Choroid plexus epithelial cell (primary cell): Measurements from ENCODE around the gene NOL9.

Source experiments
- DNase-seq: peaks from one replicate; pipeline ENCODE4 v3.0.0-alpha.2; 2010; ENCODE audit warnings: low read depth
- H3K4me3 ChIP-seq: 2 replicates; pipeline ENCODE4 v1.5.1; 2011; ENCODE audit warnings: low read depth, mild to moderate bottlenecking, control low read depth, low read length, moderate library complexity
- TF ChIP-seq, protein P1 (sequence below): conservative IDR thresholded peaks from 2 replicates; pipeline ENCODE4 v1.5.1; 2011; ENCODE audit warnings: low read depth, mild to moderate bottlenecking, control low read depth, inconsistent platforms, low read length, moderate library complexity

The NOL9 gene

DNA sequence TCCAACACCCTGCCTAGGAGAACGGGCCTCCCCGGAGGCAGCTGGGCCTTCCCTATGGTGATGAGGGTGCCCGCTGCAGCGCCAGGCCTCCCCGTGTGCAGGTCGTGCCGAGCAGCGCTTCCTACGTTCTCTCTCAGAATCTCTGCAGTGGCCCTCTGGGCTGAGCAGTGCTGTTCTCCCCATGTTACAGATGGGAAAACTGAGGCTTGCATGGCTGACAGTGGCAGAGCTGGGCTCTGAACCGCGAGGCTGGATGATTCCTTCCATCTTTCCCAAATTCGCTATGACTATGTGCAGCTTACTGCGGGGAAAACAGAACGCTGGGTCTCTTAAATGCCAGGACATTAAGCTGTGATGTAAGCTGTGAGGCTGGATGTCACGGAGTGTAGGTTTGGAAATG is 39.5 kb upstream of the NOL9 start:
- no peak overlapping the region for H3K4me3 ChIP-seq
- TF ChIP-seq, protein P1, sequence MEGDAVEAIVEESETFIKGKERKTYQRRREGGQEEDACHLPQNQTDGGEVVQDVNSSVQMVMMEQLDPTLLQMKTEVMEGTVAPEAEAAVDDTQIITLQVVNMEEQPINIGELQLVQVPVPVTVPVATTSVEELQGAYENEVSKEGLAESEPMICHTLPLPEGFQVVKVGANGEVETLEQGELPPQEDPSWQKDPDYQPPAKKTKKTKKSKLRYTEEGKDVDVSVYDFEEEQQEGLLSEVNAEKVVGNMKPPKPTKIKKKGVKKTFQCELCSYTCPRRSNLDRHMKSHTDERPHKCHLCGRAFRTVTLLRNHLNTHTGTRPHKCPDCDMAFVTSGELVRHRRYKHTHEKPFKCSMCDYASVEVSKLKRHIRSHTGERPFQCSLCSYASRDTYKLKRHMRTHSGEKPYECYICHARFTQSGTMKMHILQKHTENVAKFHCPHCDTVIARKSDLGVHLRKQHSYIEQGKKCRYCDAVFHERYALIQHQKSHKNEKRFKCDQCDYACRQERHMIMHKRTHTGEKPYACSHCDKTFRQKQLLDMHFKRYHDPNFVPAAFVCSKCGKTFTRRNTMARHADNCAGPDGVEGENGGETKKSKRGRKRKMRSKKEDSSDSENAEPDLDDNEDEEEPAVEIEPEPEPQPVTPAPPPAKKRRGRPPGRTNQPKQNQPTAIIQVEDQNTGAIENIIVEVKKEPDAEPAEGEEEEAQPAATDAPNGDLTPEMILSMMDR = no peak
- DNase-seq = no peak

DNA sequence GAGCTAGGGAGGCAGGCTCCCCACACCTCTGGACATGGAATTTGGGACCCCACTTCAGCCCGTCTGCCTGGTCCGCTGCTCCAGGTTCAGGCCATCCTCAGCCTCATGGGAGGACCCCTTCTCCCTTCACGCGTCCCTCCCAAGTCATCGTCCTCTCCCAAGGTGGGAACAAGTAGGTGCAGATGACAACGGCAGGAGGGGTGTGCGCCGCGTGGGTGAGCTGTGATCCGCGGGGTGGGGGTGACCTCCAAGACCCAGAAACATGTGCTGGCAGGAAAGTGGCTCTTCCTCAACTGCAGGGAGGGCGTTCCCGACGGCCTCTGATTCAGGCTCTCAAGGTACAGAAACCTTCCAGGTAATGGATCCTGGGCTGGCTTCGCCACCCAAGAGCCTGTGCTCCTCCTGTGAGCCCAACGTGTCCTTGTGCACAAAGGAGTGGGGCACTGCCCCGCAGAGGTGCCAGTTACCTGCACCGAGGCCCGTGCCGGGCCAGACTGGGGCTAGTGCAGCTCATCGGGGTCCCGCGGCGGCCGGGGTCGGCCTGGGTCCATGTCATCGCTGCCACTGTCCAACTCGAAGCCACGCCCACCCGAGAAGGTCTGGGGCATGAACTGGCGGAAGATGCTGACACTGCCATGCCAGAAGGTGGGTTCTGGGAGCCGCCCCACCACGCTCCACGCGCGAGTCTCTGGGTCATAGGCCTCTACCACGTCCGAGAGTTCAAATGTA is 38.7 kb upstream of the NOL9 start:
- TF ChIP-seq, protein P1 = no peak
- no peak for DNase-seq
- H3K4me3 ChIP-seq = no peak overlapping the region

DNA sequence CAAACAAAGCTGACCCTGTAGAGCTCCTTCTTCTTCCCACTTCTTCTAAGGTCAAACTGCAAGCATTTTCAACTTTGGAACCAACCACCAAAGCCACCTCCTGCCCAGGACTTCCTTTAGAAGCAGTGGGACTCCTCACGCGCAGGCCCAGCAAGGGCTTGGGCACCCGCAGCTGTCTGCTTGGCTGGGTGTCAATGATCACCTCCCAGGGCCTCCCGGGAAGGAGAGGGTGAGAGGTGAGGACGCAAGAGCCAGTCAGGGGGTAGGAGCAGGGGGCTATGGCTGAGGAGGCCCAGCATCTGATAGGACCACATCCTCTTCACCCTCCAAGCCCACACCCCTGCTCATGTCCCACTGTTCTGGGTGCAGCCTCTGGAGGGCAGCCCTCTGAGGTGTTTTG is 38.1 kb upstream of the NOL9 start:
- no peak for DNase-seq
- TF ChIP-seq, protein P1 = no peak

DNA sequence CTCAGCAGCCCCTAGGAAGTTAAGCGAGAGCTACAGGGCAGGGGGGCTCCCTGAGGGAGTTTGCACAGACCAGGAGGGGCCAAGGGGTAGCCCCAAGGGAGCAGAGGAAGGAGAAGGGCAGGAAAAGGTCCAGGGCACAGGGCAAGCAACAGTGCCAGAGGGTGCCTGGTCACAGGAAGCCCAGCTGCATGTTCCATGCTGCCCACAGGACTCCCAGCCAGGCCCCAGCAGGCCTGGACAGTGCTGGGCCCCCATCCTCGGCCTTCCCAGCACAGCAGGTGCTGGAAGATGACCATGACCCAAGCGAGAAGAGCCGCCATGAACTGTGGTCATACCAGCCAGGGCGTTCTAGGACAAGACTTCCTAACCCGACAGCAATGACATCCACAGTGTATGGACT is 37.3 kb upstream of the NOL9 start:
- no peak overlapping the region for H3K4me3 ChIP-seq
- TF ChIP-seq, protein P1 = no peak
- DNase-seq = no peak

More for the DNA sequence above, 38.1 kb upstream of the NOL9 start:
- no peak overlapping the region for H3K4me3 ChIP-seq

DNA sequence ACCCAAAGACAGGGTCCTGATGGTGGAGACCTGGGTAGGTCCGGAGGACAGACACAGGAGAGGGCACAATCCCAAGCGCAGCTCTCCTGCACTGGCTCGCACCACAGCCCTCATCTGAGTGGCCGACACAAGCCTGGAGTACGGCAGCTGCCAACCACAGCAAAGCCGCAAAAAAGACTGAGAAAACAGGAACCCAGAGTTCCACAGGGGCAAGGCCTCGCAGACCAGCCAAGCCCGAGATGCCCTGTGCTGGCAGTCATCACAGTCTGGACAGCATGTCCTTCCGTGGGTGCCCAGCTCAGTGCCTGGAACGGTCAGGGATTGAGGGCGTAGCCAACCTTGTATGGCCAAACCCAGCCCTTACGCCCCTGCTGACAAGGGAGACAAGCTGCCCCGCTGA is 36.9 kb upstream of the NOL9 start:
- no peak overlapping the region for H3K4me3 ChIP-seq
- no peak for DNase-seq
- TF ChIP-seq, protein P1 = no peak

DNA sequence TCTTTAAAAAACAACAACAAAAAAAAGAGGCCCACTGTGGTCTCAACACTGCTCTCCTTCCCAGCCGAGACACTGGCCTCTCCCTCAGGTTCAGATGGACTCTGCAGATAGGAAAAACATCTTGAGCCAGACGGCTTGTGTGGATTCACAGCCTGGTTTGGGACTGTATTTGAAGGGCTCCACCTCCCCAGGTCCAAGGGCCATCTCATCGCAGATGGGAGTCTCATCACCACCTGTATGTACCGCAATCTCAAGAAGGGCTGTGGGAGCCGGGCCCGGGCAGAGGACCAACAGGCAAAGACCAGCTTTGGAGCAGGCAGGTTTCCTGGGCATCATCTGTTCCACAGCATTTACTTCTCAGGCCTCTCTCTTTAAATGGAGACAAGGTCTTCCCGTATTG is 35.7 kb upstream of the NOL9 start:
- TF ChIP-seq, protein P1 = no peak
- DNase-seq = no peak

DNA sequence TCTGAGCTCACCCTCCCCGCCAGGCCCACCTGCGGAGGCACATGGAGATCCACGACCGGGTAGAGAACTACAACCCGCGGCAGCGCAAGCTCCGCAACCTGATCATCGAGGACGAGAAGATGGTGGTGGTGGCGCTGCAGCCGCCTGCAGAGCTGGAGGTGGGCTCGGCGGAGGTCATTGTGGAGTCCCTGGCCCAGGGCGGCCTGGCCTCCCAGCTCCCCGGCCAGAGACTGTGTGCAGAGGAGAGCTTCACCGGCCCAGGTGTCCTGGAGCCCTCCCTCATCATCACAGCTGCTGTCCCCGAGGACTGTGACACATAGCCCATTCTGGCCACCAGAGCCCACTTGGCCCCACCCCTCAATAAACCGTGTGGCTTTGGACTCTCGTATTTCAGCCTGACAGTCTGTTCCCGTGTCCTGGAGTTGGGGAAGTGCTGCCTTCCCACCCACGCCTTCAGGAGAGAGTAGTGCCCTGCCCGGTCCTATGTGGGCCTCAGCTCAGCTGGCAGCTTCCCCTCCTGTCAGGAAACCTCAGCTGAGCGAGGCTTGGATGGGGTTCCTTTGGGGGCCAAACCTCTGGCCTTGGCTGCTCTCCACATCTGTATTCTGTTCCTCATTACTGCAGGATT is 34.7 kb upstream of the NOL9 start:
- H3K4me3 ChIP-seq = no peak overlapping the region
- TF ChIP-seq, protein P1 = no peak
- no peak for DNase-seq

More for the DNA sequence above, 35.7 kb upstream of the NOL9 start:
- no peak overlapping the region for H3K4me3 ChIP-seq
